ENCODE data around the gene ADAMTSL4.

DNA sequence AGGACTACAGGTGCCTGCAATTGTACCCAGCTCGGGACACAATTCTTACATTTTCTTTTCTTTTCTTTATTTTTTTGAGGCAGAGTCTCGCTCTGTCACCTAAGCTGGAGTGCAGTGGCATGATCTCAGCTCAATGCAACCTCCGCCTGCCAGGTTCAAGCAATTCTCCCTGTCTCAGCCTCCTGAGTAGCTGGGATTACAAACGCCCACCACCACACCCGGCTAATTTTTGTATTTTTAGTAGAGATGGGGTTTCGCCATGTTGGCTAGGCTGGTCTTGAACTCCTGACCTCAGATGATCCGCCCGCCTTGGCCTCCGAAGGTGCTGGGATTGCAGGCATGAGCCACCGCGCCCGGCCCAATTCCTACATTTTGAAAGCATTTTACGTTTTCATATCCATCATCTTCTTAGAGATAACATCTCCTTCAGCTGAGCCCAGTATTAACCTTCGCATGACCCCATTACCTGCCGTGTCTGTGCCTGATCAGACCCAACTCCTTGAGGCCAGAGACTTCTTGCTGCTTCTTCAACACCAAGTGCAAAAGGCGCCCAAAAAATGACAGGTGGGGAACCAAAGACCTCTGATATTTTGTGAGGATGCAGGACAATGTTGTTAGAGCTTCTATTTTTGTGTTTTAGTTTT is 2.8 kb upstream of the ADAMTSL4 start:
- TF ChIP-seq POLR2AphosphoS5 (IDR thresholded peaks at IDR 0.05) (no peak), POLR2A (IDR thresholded peaks at IDR 0.05) (no peak), EP300 (IDR thresholded peaks at IDR 0.05) (no peak)
- TF ChIP-seq, protein P1, sequence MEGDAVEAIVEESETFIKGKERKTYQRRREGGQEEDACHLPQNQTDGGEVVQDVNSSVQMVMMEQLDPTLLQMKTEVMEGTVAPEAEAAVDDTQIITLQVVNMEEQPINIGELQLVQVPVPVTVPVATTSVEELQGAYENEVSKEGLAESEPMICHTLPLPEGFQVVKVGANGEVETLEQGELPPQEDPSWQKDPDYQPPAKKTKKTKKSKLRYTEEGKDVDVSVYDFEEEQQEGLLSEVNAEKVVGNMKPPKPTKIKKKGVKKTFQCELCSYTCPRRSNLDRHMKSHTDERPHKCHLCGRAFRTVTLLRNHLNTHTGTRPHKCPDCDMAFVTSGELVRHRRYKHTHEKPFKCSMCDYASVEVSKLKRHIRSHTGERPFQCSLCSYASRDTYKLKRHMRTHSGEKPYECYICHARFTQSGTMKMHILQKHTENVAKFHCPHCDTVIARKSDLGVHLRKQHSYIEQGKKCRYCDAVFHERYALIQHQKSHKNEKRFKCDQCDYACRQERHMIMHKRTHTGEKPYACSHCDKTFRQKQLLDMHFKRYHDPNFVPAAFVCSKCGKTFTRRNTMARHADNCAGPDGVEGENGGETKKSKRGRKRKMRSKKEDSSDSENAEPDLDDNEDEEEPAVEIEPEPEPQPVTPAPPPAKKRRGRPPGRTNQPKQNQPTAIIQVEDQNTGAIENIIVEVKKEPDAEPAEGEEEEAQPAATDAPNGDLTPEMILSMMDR (IDR thresholded peaks at IDR 0.05): no peak

All from sigmoid colon (tissue), 4 donors.